WTC11 (cell line): ENCODE results near the gene C13orf46. TPM values are rescaled to one million over a fixed set of nuclear protein-coding genes. Genes with fewer than 3 reads are reported as not detected.

Experiments used
- ATAC-seq: fragments of 200-7000 bp; cut with Tn5 transposase; 2 replicates; pipeline ENCODE4 v1.10.0; 2021; ENCODE audit warnings: mild to moderate bottlenecking, moderate library complexity
- CTCF ChIA-PET: fragments of 300-600 bp; sonication (Branson Sonifier 250); formaldehyde crosslinking; loops from one replicate; lab custom pipeline; 2021; ENCODE audit warnings: antibody characterized with exemption; lab: Charles Lee
- POLR2A ChIA-PET: fragments of 350-600 bp; sonication (Branson Sonifier 250); formaldehyde crosslinking; loops from one replicate; lab custom pipeline; 2021; ENCODE audit warnings: antibody characterized with exemption; lab: Charles Lee
- DNase-seq: peaks from one replicate; pipeline ENCODE4 v3.0.0; 2021; ENCODE audit warnings: low spot score
- H3K27ac Mint-ChIP-seq: 2 replicates; pipeline ENCODE4 v1.8.0; 2021; ENCODE audit warnings: mixed read lengths
- H3K27me3 Mint-ChIP-seq: 2 replicates; pipeline ENCODE4 v1.8.0; 2021; ENCODE audit warnings: low read depth, mild to moderate bottlenecking, moderate library complexity, mixed read lengths
- H3K36me3 Mint-ChIP-seq: 2 replicates; pipeline ENCODE4 v1.8.0; 2021; ENCODE audit warnings: mixed read lengths
- H3K4me1 Mint-ChIP-seq: 2 replicates; pipeline ENCODE4 v1.8.0; 2022; ENCODE audit warnings: mixed read lengths
- H3K4me3 Mint-ChIP-seq: 2 replicates; pipeline ENCODE4 v1.8.0; 2021; ENCODE audit warnings: mild to moderate bottlenecking, moderate library complexity, mixed read lengths
- H3K9me3 Mint-ChIP-seq: 2 replicates; pipeline ENCODE4 v1.8.0; 2021; ENCODE audit warnings: mixed read lengths
- ARID4B ChIP-seq: sonication (generic); formaldehyde crosslinking; IDR thresholded peaks from 2 replicates; pipeline ENCODE4 v1.8.0; 2023; ENCODE audit warnings: missing genetic modification reagents, mild to moderate bottlenecking, borderline replicate concordance
- E2F5 ChIP-seq: sonication (generic); formaldehyde crosslinking; IDR thresholded peaks from 2 replicates; pipeline ENCODE4 v1.8.1; 2022; ENCODE audit warnings: mild to moderate bottlenecking, moderate library complexity, missing genetic modification reagents
- HMGA2 ChIP-seq: fragments of 250-450 bp; sonication (Bioruptor Pico); IDR thresholded peaks from 2 replicates; pipeline ENCODE4 v1.4.0; 2021; ENCODE audit warnings: mild to moderate bottlenecking, moderate library complexity
- JAZF1 ChIP-seq: fragments of 250-450 bp; sonication (Bioruptor Pico); IDR thresholded peaks from 2 replicates; pipeline ENCODE4 v1.9.0; 2021; ENCODE audit warnings: moderate library complexity, mild to moderate bottlenecking, inconsistent platforms
- MAX ChIP-seq: sonication (generic); formaldehyde crosslinking; IDR thresholded peaks from 2 replicates; pipeline ENCODE4 v1.8.0; 2022; ENCODE audit warnings: mild to moderate bottlenecking, missing genetic modification reagents
- MXD4 ChIP-seq: fragments of 250-450 bp; sonication (Bioruptor Pico); IDR thresholded peaks from 2 replicates; pipeline ENCODE4 v1.8.0; 2021; ENCODE audit warnings: mild to moderate bottlenecking, moderate library complexity, borderline replicate concordance
- NFYB ChIP-seq: sonication (generic); formaldehyde crosslinking; conservative IDR thresholded peaks from 2 replicates; pipeline ENCODE4 v1.8.0; 2022; ENCODE audit warnings: low read depth, missing genetic modification reagents
- RORB ChIP-seq: fragments of 250-450 bp; sonication (Bioruptor Pico); IDR thresholded peaks from 2 replicates; pipeline ENCODE4 v1.9.0; 2021; ENCODE audit warnings: mild to moderate bottlenecking
- SMAD3 ChIP-seq: sonication (generic); formaldehyde crosslinking; IDR thresholded peaks from 2 replicates; pipeline ENCODE4 v1.8.0; 2022; ENCODE audit warnings: missing genetic modification reagents, mild to moderate bottlenecking, borderline replicate concordance
- SMAD4 ChIP-seq: sonication (generic); formaldehyde crosslinking; IDR thresholded peaks from 2 replicates; pipeline ENCODE4 v1.8.0; 2022; ENCODE audit warnings: mild to moderate bottlenecking, missing genetic modification reagents
- SP1 ChIP-seq: sonication (generic); formaldehyde crosslinking; conservative IDR thresholded peaks from 2 replicates; pipeline ENCODE4 v1.8.1; 2022; ENCODE audit warnings: missing genetic modification reagents
- ZNF281 ChIP-seq: sonication (generic); formaldehyde crosslinking; IDR thresholded peaks from 2 replicates; pipeline ENCODE4 v1.8.0; 2023; ENCODE audit warnings: mild to moderate bottlenecking, missing genetic modification reagents
- ZNF425 ChIP-seq: fragments of 250-450 bp; sonication (Bioruptor Pico); conservative IDR thresholded peaks from 2 replicates; pipeline ENCODE4 v1.9.0; 2021; ENCODE audit warnings: mild to moderate bottlenecking
- total RNA-seq: library from RNA; stranded (reverse); gene quantifications from 3 replicates; pipeline ENCODE4 v1.2.3, GENCODE V29; 2021

The C13orf46 gene
- total RNA-seq, 1 experiment from 2014 or later: 0.50 TPM

- TF ChIP-seq ARID4B (CRISPR knock-in tag): no peak
- no peak for TF ChIP-seq JAZF1 (CRISPR knock-in tag)
Observed at GRCh38 chr13:113938246-113938645, 35.6 kb downstream of the C13orf46 start (continued).

- POLR2A ChIA-PET: no interaction called here
- no peak overlapping the region for H3K4me3 Mint-ChIP-seq
Observed at GRCh38 chr13:113937527-113938180, 36.2 kb downstream of the C13orf46 start.

GRCh38 chr13:113937073-113937472 is 36.8 kb downstream of the C13orf46 start:
- no peak overlapping the region for H3K27ac Mint-ChIP-seq
- CTCF ChIA-PET: interaction anchor here (1.7 kb wide), 1 partner anchor 80 kb away, joined by 3 read pairs; no protein-coding TSS in a partner anchor
- H3K4me1 Mint-ChIP-seq: 0 out of 2 replicates have a peak, but pooled peaks cover 6% of the 10 kb centered on the region
- TF ChIP-seq HMGA2 (CRISPR knock-in tag) (no peak), MXD4 (no peak), ZNF281 (no peak), NFYB (CRISPR knock-in tag) (no peak), SMAD4 (CRISPR knock-in tag) (no peak), SMAD3 (no peak), E2F5 (CRISPR knock-in tag) (no peak), ARID4B (CRISPR knock-in tag) (no peak), SP1 (CRISPR knock-in tag) (no peak), ZNF425 (no peak)

More at GRCh38 chr13:113937527-113938180, 36.2 kb downstream of the C13orf46 start:
- TF ChIP-seq RORB (CRISPR knock-in tag) (no peak), MAX (CRISPR knock-in tag) (no peak)
- Mint-ChIP-seq H3K4me1 (0 out of 2 replicates have a peak, but pooled peaks cover 6% of the 10 kb centered on the region), H3K36me3 (no peaks in the 10 kb centered on the region), H3K27me3 (no peaks in the 10 kb centered on the region), H3K9me3 (no peaks in the 10 kb centered on the region), H3K27ac (no peak overlapping the region)
- ATAC-seq: no peak
- DNase-seq: no peak
- CTCF ChIA-PET: interaction anchor here (1.6 kb wide), 1 partner anchor 10 kb away, joined by 5 read pairs; no protein-coding TSS in a partner anchor

More at GRCh38 chr13:113937073-113937472, 36.8 kb downstream of the C13orf46 start:
- Mint-ChIP-seq H3K4me3 (no peak overlapping the region), H3K36me3 (no peaks in the 10 kb centered on the region), H3K27me3 (no peaks in the 10 kb centered on the region), H3K9me3 (no peaks in the 10 kb centered on the region)
- DNase-seq (no peak), ATAC-seq (no peak)
- POLR2A ChIA-PET: no interaction called here
